Germinal center (tissue), 1 donor: ENCODE data around the gene MSANTD2.
"Not testable (repeated sequence)": the region's sequence is repeated elsewhere in the genome, so short reads cannot be mapped to it uniquely, and the experiment has no call there.

Experiments
- DNase-seq: peaks from one replicate; pipeline ENCODE4 v3.0.0; 2012; ENCODE audit warnings: mixed read lengths, low spot score

Gene MSANTD2

GRCh38 chr11:124770959-124771358 is 29.2 kb downstream of the MSANTD2 start:
- not testable (repeated sequence) for DNase-seq

GRCh38 chr11:124769806-124770774 is 30.1 kb downstream of the MSANTD2 start:
- no peak for DNase-seq

GRCh38 chr11:124768914-124769313 is 31.3 kb downstream of the MSANTD2 start:
- DNase-seq, result no peak

- no peak for DNase-seq
These were observed 34.0 kb downstream of the MSANTD2 start for GRCh38 chr11:124766156-124766555.

GRCh38 chr11:124763156-124763947 is 36.9 kb downstream of the MSANTD2 start:
- peak; percentile 56 for DNase-seq

GRCh38 chr11:124762624-124763155 is 37.5 kb downstream of the MSANTD2 start:
- no peak for DNase-seq

GRCh38 chr11:124762105-124762623 is 38.0 kb downstream of the MSANTD2 start, which contains the start of gene ESAM:
Gene ESAM (minus strand): TSS chr11:124762290. CDS start chr11:124762154, 136 bp downstream.
- DNase-seq, result peak; percentile 82

- no peak for DNase-seq
These were observed 38.7 kb downstream of the MSANTD2 start for GRCh38 chr11:124761301-124762104.

GRCh38 chr11:124760806-124761205 is 39.4 kb downstream of the MSANTD2 start:
- DNase-seq, result no peak

- DNase-seq, result no peak
These were observed 40.0 kb downstream of the MSANTD2 start for GRCh38 chr11:124760205-124760652.

- no peak for DNase-seq
These were observed 40.7 kb downstream of the MSANTD2 start for GRCh38 chr11:124759266-124760204.

- peak; percentile 84 for DNase-seq
These were observed 41.6 kb downstream of the MSANTD2 start for GRCh38 chr11:124758355-124759265.

GRCh38 chr11:124757320-124757719 is 42.9 kb downstream of the MSANTD2 start:
- DNase-seq, result no peak

GRCh38 chr11:124756753-124757227 is 43.4 kb downstream of the MSANTD2 start:
- no peak for DNase-seq

- DNase-seq, result no peak
These were observed 44.0 kb downstream of the MSANTD2 start for GRCh38 chr11:124756033-124756752.

GRCh38 chr11:124754710-124755109 is 45.5 kb downstream of the MSANTD2 start:
- no peak for DNase-seq

GRCh38 chr11:124754309-124754708 is 45.9 kb downstream of the MSANTD2 start:
- no peak for DNase-seq

- DNase-seq, result no peak
These were observed 46.6 kb downstream of the MSANTD2 start for GRCh38 chr11:124753624-124754023.
